Liver (tissue), 3 donors: Measurements from ENCODE around the gene APOA5.

Experiments
- FOXA1 ChIP-seq: IDR thresholded peaks from 2 replicates; pipeline ENCODE4 v1.6.1; 2016; ENCODE audit warnings: antibody characterized with exemption
- RAD21 ChIP-seq, 2 donors: IDR thresholded peaks; 2 replicates each; pipeline ENCODE4 v1.6.1; 2016; ENCODE audit warnings: antibody characterized with exemption in 2 of 2, mild to moderate bottlenecking in 2 of 2
- REST ChIP-seq: IDR thresholded peaks from 2 replicates; pipeline ENCODE4 v1.6.1; 2016; ENCODE audit warnings: antibody characterized with exemption, mild to moderate bottlenecking
- YY1 ChIP-seq: IDR thresholded peaks from 2 replicates; pipeline ENCODE4 v1.6.1; 2016; ENCODE audit warnings: antibody characterized with exemption, mild to moderate bottlenecking
- TF ChIP-seq, protein P1 (sequence below): fragments of 150-350 bp; IDR thresholded peaks from 2 replicates; pipeline ENCODE4 v1.5.1; 2017; ENCODE audit warnings: improper control_type of control experiment, low read depth, low read length; ENCODE audit not compliant: missing input control
- TF ChIP-seq, protein P2 (sequence below): IDR thresholded peaks from 2 replicates; pipeline ENCODE4 v1.6.1; 2016; ENCODE audit warnings: antibody characterized with exemption
- donor health status: healthy.
- donor health status: healthy.

- TF ChIP-seq, protein P1, sequence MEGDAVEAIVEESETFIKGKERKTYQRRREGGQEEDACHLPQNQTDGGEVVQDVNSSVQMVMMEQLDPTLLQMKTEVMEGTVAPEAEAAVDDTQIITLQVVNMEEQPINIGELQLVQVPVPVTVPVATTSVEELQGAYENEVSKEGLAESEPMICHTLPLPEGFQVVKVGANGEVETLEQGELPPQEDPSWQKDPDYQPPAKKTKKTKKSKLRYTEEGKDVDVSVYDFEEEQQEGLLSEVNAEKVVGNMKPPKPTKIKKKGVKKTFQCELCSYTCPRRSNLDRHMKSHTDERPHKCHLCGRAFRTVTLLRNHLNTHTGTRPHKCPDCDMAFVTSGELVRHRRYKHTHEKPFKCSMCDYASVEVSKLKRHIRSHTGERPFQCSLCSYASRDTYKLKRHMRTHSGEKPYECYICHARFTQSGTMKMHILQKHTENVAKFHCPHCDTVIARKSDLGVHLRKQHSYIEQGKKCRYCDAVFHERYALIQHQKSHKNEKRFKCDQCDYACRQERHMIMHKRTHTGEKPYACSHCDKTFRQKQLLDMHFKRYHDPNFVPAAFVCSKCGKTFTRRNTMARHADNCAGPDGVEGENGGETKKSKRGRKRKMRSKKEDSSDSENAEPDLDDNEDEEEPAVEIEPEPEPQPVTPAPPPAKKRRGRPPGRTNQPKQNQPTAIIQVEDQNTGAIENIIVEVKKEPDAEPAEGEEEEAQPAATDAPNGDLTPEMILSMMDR, result no peak
- TF ChIP-seq RAD21 (IDR thresholded peaks at IDR 0.05), result no peak
- no peak for TF ChIP-seq FOXA1
- TF ChIP-seq REST, result no peak
- TF ChIP-seq, protein P2, sequence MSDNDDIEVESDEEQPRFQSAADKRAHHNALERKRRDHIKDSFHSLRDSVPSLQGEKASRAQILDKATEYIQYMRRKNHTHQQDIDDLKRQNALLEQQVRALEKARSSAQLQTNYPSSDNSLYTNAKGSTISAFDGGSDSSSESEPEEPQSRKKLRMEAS, result no peak
- TF ChIP-seq YY1, result no peak
These were observed 20.4 kb upstream of the APOA5 start for GRCh38 chr11:116812109-116812508.
